Uterus (tissue), 4 donors: ENCODE data around the gene AMBRA1. TPM values are rescaled to one million over a fixed set of nuclear protein-coding genes. Genes with fewer than 3 reads are reported as not detected.
"Not testable (repeated sequence)": the region's sequence is repeated elsewhere in the genome, so short reads cannot be mapped to it uniquely, and the experiment has no call there.

Experiments used
- DNase-seq, 2 donors: peaks; one replicate each; pipeline ENCODE4 v3.0.0-alpha.2; 2019 to 2020
- H3K27ac ChIP-seq, 2 donors: fragments of 200-600 bp; sonication (generic); 1 replicate in 1 of 2; 2 replicates in 1 of 2; pipeline ENCODE4 v1.5.1; 2016 to 2018
- H3K27me3 ChIP-seq, 2 donors: fragments of 200-600 bp; sonication (generic); one replicate each; pipeline ENCODE4 v1.5.1; 2018 to 2019; ENCODE audit warnings: control low read depth in 1 of 2
- H3K36me3 ChIP-seq, 2 donors: fragments of 200-600 bp; sonication (generic); one replicate each; pipeline ENCODE4 v1.5.1; 2019; ENCODE audit warnings: control low read depth in 1 of 2
- H3K4me1 ChIP-seq, 2 donors: fragments of 200-600 bp; sonication (generic); one replicate each; pipeline ENCODE4 v1.5.1; 2018 to 2019; ENCODE audit warnings: control low read depth in 1 of 2
- H3K4me3 ChIP-seq, 2 donors: fragments of 200-600 bp; sonication (generic); 1 replicate in 1 of 2; 2 replicates in 1 of 2; pipeline ENCODE4 v1.5.1; 2018 to 2019; ENCODE audit warnings: mild to moderate bottlenecking in 1 of 2
- H3K9me3 ChIP-seq, 2 donors: fragments of 200-600 bp; sonication (generic); one replicate each; pipeline ENCODE4 v1.5.1; 2019; ENCODE audit warnings: control low read depth in 1 of 2
- POLR2A ChIP-seq, 2 donors: fragments of 450-650 bp; IDR thresholded peaks; one replicate each; pipeline ENCODE4 v1.6.1; 2016; ENCODE audit warnings: antibody characterized with exemption in 2 of 2, mild to moderate bottlenecking in 1 of 2, moderate library complexity in 1 of 2
- intact Hi-C: fragments of 100-400 bp; cut with DNase I; formaldehyde crosslinking; loops from one replicate; pipeline ENCODE4 v1.15.1; 2023; ENCODE audit warnings: low total_unique reads
- total RNA-seq, 4 donors: library from RNA; depleted of rRNA in 3 of 4; stranded (reverse); fragments of >200 nt in 3 of 4; gene quantifications; one replicate each; pipeline versions ENCODE4 v1.1.0 to v1.2.4, GENCODE V29; 2014 to 2023
- TF ChIP-seq, protein P1 (sequence below), 4 experiments: fragments of 200-600 bp in 2 of 4; fragments of 450-650 bp in 2 of 4; sonication (generic) in 2 of 4; IDR thresholded peaks; one replicate each; pipeline ENCODE4 v1.5.1; 2016 to 2019; ENCODE audit warnings: antibody characterized with exemption in 4 of 4, mild to moderate bottlenecking in 2 of 4, moderate library complexity in 1 of 4
- donor health status: DM: yes; HTN: yes; CAD: no.

AMBRA1 gene
- total RNA-seq, 4 donors from 2014 or later = 22.6 to 55.3 (median 41.4) TPM

GRCh38 chr11:46381048-46381818 is 212.6 kb downstream of the AMBRA1 start, which contains the start of gene MDK:
MDK (plus strand) TSS chr11:46381669; CDS start chr11:46382058, 389 bp downstream.
- DNase-seq = peak in 1 of 2 donors; percentile 38

DNA sequence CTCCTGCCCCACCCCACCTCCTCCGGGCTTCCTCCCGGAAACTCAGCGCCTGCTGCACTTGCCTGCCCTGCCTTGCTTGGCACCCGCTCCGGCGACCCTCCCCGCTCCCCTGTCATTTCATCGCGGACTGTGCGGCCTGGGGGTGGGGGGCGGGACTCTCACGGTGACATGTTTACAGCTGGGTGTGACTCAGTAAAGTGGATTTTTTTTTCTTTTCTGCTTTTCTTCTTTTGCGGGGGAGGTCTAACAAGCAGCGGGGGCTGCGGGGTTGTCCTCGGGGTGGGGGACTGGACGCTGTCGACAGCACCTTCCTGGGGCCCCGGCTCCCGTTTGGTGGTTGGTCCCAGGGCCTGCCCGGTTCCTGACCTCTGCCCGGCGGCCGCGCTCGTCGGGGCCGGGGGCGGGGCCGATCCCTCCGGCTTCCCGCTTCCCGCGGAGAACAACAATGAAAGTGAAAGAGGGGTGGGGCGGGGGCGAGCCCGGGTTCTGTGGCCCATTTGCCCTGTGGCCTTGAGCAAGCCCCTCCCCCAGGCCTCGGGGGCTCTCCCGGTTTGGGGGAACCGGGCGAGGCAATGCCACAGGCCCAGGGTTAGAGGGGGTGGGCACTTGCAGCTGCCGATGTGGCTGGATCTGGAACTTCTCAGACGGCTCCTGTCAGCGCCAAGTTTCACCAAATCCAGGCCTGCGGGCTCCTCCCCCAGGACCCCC is 213.3 kb downstream of the AMBRA1 start:
- Histone ChIP-seq H3K4me3 (peak overlapping the region; percentile 48 to 82), H3K36me3 (no peaks in the 10 kb centered on the region), H3K9me3 (no peaks in the 10 kb centered on the region), H3K4me1 (peaks cover 0 to 9% of the 10 kb centered on the region in 2 donors), H3K27me3 (no peaks in the 10 kb centered on the region), H3K27ac (peak overlapping the region; percentile 77 to 98)
- TF ChIP-seq, protein P1, sequence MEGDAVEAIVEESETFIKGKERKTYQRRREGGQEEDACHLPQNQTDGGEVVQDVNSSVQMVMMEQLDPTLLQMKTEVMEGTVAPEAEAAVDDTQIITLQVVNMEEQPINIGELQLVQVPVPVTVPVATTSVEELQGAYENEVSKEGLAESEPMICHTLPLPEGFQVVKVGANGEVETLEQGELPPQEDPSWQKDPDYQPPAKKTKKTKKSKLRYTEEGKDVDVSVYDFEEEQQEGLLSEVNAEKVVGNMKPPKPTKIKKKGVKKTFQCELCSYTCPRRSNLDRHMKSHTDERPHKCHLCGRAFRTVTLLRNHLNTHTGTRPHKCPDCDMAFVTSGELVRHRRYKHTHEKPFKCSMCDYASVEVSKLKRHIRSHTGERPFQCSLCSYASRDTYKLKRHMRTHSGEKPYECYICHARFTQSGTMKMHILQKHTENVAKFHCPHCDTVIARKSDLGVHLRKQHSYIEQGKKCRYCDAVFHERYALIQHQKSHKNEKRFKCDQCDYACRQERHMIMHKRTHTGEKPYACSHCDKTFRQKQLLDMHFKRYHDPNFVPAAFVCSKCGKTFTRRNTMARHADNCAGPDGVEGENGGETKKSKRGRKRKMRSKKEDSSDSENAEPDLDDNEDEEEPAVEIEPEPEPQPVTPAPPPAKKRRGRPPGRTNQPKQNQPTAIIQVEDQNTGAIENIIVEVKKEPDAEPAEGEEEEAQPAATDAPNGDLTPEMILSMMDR (IDR thresholded peaks at IDR 0.05) = no peak
- peak in 1 of 2 donors; percentile 19 for TF ChIP-seq POLR2A (IDR thresholded peaks at IDR 0.05)
- intact Hi-C loops = no loop called here
- DNase-seq = peak; percentile 69 to 74

More at GRCh38 chr11:46381048-46381818, 212.6 kb downstream of the AMBRA1 start, which contains the start of gene MDK:
- peak within 1 kb of the TSS; percentile 48 to 82 for H3K4me3 ChIP-seq
- TF ChIP-seq POLR2A (IDR thresholded peaks at IDR 0.05) = no peak
- TF ChIP-seq, protein P1 (IDR thresholded peaks at IDR 0.05) = no peak
- intact Hi-C loops = no loop called here
- H3K4me1 ChIP-seq = peaks cover 0 to 9% of the 10 kb centered on the region in 2 donors
- H3K36me3 ChIP-seq = no peaks in the 10 kb centered on the region
- no peaks in the 10 kb centered on the region for H3K9me3 ChIP-seq
- peak within 1 kb of the TSS; percentile 77 to 98 for H3K27ac ChIP-seq
- no peaks in the 10 kb centered on the region for H3K27me3 ChIP-seq

DNA sequence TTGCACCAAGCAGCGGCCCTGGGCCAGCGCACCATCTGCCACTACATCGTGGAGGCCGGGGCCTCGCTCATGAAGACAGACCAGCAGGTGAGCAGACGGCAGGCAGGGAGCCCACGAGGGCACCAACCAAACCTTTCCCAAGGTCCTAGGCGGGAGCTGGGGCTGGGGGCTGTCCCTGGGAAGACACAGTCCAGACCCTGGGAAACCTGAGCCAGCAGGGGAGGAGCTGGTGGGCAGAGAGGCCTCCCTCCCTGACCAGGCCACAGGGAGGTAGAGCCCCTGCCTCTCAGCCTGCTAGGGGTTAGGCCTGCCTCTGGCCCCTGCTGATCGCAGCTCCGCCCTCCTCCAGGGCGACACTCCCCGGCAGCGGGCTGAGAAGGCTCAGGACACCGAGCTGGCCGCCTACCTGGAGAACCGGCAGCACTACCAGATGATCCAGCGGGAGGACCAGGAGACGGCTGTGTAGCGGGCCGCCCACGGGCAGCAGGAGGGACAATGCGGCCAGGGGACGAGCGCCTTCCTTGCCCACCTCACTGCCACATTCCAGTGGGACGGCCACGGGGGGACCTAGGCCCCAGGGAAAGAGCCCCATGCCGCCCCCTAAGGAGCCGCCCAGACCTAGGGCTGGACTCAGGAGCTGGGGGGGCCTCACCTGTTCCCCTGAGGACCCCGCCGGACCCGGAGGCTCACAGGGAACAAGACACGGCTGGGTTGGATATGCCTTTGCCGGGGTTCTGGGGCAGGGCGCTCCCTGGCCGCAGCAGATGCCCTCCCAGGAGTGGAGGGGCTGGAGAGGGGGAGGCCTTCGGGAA is 214.1 kb downstream of the AMBRA1 start:
- H3K27me3 ChIP-seq, DNase-seq, H3K4me1 ChIP-seq, H3K36me3 ChIP-seq, intact Hi-C loops, H3K9me3 ChIP-seq: not testable (repeated sequence)
- H3K27ac ChIP-seq = peak overlapping the region; percentile 77 to 98
- peak overlapping the region in 1 of 2 donors; percentile 82 for H3K4me3 ChIP-seq

DNA sequence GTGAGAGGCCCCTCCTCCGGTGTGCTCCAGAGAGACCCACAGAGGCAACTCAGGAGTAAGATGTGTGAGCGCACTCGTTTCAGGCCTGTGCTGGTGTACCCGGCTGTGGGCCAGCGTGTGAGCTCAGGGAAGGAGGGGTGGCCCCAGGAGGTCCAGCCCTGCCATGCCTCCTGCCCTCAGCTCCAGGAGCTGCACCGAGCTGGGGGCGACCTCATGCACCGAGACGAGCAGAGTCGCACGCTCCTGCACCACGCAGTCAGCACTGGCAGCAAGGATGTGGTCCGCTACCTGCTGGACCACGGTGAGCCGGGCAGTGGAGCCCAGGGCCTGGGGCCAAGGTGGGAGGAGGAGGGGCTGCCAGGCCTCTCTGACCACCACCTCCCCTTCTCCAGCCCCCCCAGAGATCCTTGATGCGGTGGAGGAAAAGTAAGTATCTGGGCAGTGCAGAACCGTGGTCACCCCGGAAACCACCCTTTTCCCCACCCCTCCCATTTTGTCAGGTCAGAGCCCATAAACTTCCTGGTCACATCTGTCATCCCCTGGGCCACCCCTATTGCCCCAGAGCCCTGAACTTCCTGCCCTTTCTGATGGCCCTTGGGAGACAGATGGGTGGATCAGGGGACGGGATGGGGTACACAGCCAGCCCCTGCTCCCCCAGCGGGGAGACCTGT is 214.9 kb downstream of the AMBRA1 start:
- H3K27ac ChIP-seq = peak overlapping the region in 1 of 2 donors; percentile 98
- DNase-seq = no peak

More for the DNA sequence above, 214.9 kb downstream of the AMBRA1 start:
- Histone ChIP-seq H3K27me3 (no peaks in the 10 kb centered on the region), H3K4me1 (peaks cover 0 to 9% of the 10 kb centered on the region in 2 donors), H3K4me3 (no peak overlapping the region), H3K36me3 (no peaks in the 10 kb centered on the region), H3K9me3 (no peaks in the 10 kb centered on the region)
- TF ChIP-seq, protein P1 (IDR thresholded peaks at IDR 0.05) = no peak
- no peak for TF ChIP-seq POLR2A (IDR thresholded peaks at IDR 0.05)
- intact Hi-C loops = no loop called here
